HUES64 (cell line): ENCODE data around the gene CDKN2A.

ENCODE experiments used
- H3K27ac ChIP-seq: 2 replicates; pipeline ENCODE4 v1.7.0; 2013; ENCODE audit warnings: low read depth, low read length, inconsistent platforms
- H3K27me3 ChIP-seq: 2 replicates; pipeline ENCODE4 v1.6.1; 2013; ENCODE audit warnings: mild to moderate bottlenecking, low read length; ENCODE audit not compliant: insufficient read depth
- H3K36me3 ChIP-seq: 2 replicates; pipeline ENCODE4 v1.6.1; 2013; ENCODE audit warnings: mild to moderate bottlenecking, low read length; ENCODE audit not compliant: insufficient read depth
- H3K4me1 ChIP-seq: 2 replicates; pipeline ENCODE4 v1.6.1; 2013; ENCODE audit warnings: mild to moderate bottlenecking, low read length, moderate library complexity; ENCODE audit not compliant: insufficient read depth
- H3K4me3 ChIP-seq: 2 replicates; pipeline ENCODE4 v1.5.1; 2013; ENCODE audit warnings: mild to moderate bottlenecking, low read length, moderate library complexity
- H3K9ac ChIP-seq: 2 replicates; pipeline ENCODE4 v1.6.1; 2013; ENCODE audit warnings: mild to moderate bottlenecking, low read depth, low read length
- H3K9me3 ChIP-seq: 2 replicates; pipeline ENCODE4 v1.6.1; 2013; ENCODE audit warnings: low read depth, low read length; ENCODE audit not compliant: insufficient read depth
- WGBS: fragments of 150-250, 120-280 bp; methylation state at CpG from one replicate; pipeline ENCODE4 v1.1.7; 2013; ENCODE audit warnings: missing lambda C conversion rate; 5-methylcytosine and 5-hydroxymethylcytosine counted together

The CDKN2A gene

DNA sequence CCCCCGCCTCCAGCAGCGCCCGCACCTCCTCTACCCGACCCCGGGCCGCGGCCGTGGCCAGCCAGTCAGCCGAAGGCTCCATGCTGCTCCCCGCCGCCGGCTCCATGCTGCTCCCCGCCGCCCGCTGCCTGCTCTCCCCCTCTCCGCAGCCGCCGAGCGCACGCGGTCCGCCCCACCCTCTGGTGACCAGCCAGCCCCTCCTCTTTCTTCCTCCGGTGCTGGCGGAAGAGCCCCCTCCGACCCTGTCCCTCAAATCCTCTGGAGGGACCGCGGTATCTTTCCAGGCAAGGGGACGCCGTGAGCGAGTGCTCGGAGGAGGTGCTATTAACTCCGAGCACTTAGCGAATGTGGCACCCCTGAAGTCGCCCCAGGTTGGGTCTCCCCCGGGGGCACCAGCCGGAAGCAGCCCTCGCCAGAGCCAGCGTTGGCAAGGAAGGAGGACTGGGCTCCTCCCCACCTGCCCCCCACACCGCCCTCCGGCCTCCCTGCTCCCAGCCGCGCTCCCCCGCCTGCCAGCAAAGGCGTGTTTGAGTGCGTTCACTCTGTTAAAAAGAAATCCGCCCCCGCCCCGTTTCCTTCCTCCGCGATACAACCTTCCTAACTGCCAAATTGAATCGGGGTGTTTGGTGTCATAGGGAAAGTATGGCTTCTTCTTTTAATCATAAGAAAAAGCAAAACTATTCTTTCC lies 19.3 kb downstream of the CDKN2A start:
- Histone ChIP-seq H3K4me1 (peaks cover 6% of the 10 kb centered on the region), H3K27ac (no peak overlapping the region), H3K4me3 (peak overlapping the region; percentile 56), H3K27me3 (peaks cover 100% of the 10 kb centered on the region), H3K9ac (peak overlapping the region; percentile 14; the same call in 1 of the 2 replicates), H3K9me3 (no peaks in the 10 kb centered on the region), H3K36me3 (no peaks in the 10 kb centered on the region)
- under 1% methylated on average over 50 of the region's 51 CpGs for WGBS

DNA sequence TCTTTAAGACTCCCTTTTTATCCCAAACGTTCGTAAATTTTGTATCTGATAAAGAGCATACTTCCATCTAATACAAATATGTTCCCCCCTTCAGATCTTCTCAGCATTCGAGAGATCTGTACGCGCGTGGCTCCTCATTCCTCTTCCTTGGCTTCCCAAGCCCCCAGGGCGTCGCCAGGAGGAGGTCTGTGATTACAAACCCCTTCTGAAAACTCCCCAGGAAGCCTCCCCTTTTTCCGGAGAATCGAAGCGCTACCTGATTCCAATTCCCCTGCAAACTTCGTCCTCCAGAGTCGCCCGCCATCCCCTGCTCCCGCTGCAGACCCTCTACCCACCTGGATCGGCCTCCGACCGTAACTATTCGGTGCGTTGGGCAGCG lies 19.9 kb downstream of the CDKN2A start:
- under 1% methylated on average over 21 of the region's 21 CpGs for whole genome bisulfite sequencing

DNA sequence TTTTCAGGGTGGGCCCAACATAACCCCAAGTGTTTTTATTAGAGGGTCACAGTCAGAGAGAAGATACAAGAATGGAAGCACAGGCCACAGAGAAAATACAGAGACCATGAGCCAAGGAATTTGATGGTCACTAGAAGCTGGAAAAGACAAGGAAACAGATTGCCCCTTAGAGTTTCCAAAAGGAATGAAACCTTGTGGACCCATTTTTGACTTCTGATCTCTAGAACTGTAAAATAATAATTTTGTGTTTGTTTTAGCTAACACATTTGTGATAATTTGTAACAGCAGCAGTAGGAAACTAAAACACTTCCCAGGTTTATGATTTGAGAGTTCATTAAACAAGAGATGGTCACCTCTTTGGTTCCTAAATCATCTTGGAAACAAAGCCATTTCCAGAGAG lies 21.8 kb downstream of the CDKN2A start:
- no peak overlapping the region for H3K4me3 ChIP-seq
- peaks cover 17% of the 10 kb centered on the region for H3K4me1 ChIP-seq
- no peaks in the 10 kb centered on the region for H3K9me3 ChIP-seq
- H3K27ac ChIP-seq: no peak overlapping the region
- H3K36me3 ChIP-seq: no peaks in the 10 kb centered on the region
- H3K27me3 ChIP-seq: peaks cover 100% of the 10 kb centered on the region
- no peak overlapping the region for H3K9ac ChIP-seq

More for the DNA sequence above, 19.9 kb downstream of the CDKN2A start:
- H3K9ac ChIP-seq: peak overlapping the region; percentile 14; the same call in 1 of the 2 replicates
- H3K4me1 ChIP-seq: peaks cover 6% of the 10 kb centered on the region
- H3K36me3 ChIP-seq: no peaks in the 10 kb centered on the region
- no peak overlapping the region for H3K27ac ChIP-seq
- H3K27me3 ChIP-seq: peaks cover 100% of the 10 kb centered on the region
- H3K4me3 ChIP-seq: peak overlapping the region; percentile 56
- H3K9me3 ChIP-seq: no peaks in the 10 kb centered on the region

DNA sequence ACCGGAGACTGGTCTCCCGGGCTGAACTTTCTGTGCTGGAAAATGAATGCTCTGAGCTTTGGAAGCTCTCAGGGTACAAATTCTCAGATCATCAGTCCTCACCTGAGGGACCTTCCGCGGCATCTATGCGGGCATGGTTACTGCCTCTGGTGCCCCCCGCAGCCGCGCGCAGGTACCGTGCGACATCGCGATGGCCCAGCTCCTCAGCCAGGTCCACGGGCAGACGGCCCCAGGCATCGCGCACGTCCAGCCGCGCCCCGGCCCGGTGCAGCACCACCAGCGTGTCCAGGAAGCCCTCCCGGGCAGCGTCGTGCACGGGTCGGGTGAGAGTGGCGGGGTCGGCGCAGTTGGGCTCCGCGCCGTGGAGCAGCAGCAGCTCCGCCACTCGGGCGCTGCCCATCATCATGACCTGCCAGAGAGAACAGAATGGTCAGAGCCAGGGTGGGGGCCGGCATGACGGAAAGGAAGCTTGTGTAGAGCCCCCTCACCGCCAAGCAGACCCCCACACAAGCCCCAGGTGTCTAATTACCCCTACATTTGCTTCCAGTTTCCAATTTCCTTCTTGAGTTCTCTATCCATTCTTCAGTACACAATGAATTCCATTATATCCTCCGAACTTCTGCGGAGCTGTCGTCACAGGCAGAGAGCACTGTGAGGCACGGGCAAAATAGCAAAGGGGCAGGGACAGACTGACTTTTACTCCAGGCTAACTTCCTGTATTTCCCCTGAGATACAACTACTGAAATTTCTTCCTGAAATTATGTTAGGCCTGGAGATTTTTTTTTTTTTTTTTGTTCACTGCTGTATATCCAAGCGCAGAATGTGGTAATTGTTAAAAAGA lies 23.2 kb downstream of the CDKN2A start:
- H3K4me1 ChIP-seq: peaks cover 17% of the 10 kb centered on the region
- 3% methylated on average over 44 of the region's 45 CpGs for WGBS
- peak overlapping the region; percentile 10 for H3K4me3 ChIP-seq
- no peak overlapping the region for H3K9ac ChIP-seq
- no peak overlapping the region for H3K27ac ChIP-seq
- peaks cover 100% of the 10 kb centered on the region for H3K27me3 ChIP-seq
- no peaks in the 10 kb centered on the region for H3K36me3 ChIP-seq
- no peaks in the 10 kb centered on the region for H3K9me3 ChIP-seq

DNA sequence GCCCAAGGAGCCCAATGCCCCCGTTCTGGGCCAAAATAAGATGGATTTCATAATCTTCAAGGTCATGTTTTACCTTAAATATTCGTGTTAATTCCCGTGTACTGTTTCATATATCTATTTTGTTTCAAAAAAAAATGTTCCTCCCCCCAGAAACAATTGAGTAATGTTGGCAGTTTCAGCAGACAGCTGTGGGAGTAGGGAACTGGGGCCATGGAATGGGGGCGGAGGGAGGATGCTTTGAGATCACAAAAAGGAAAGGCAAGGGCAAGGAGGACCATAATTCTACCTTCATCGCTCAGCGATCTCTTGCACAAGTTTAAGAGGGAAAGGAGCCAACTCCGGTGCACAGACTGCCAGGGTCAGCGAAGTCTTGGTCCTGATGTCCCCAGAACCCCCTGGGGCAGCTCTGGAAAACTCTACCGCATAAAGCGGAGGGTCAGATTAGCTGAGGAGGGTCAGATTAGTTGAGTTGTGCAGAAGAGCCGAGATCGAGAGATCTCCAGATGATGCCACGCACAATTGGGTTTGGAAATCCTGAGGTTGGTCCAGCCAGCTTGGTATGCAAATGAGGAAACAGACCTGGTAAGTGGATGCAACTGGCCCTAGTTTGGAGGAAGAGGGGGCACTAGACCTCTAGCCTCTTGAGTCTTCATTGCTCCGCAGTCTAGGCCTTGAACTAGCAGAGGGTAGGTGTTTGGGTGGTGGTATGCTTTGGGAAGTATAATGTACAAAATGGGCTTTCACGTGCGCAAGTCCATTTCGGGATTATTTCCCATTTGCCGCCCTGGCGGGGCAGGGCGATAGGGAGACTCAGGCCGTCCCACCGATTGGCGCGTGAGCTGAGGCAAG lies 24.0 kb downstream of the CDKN2A start:
- 13% methylated on average over 22 of the region's 24 CpGs for WGBS
- Histone ChIP-seq H3K9me3 (no peaks in the 10 kb centered on the region), H3K36me3 (no peaks in the 10 kb centered on the region), H3K4me3 (no peak overlapping the region), H3K4me1 (peaks cover 17% of the 10 kb centered on the region), H3K27ac (no peak overlapping the region), H3K27me3 (peaks cover 100% of the 10 kb centered on the region), H3K9ac (no peak overlapping the region)

DNA sequence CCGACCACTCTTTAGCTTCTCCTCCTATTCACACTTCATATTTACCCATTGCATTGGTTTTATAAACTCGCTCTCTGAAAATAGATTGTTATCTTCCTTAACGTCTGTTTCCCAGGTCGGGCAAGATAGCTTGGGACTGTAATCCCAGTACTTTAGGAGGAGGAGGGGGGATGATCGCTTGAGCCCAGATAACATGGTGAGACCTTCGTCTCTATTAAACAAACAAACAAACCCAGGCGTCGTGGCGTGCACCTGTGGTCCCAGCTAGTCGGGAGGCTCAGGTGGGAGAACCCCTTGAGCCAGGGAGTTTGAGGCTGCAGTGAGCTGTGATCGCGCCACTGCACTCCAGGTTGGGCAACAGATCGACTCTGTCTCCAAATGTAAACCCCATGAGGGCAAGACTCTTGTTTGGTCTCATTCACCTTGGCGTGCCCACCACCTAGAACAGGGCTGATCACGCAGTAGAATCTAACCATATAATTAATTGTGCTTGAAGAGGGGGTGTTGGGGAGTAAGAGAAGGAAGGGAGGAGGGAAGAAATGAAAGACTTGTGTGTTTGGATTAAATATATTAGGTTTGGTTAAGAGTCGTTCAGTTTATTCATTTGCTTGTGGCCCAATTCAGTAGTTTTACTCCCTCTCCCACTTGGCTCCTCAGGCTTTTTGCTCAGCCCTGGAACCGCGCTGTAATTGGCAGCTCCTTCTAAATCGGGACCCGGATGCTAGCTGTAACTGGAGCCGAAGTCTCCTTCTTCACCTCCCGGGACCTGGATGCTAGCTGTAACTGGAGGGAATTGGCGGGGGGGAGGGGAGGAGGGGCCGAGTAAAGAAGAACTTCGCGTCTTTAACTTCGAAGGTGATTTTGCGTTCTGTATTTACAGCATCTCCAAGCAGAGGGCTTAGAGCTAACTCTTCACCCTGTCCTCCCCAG lies 24.9 kb downstream of the CDKN2A start:
- H3K9me3 ChIP-seq: no peaks in the 10 kb centered on the region
- no peak overlapping the region for H3K27ac ChIP-seq
- H3K4me3 ChIP-seq: no peak overlapping the region
- peaks cover 100% of the 10 kb centered on the region for H3K27me3 ChIP-seq
- 6% methylated on average over 26 of the region's 28 CpGs for WGBS
- H3K9ac ChIP-seq: no peak overlapping the region
- peaks cover 17% of the 10 kb centered on the region for H3K4me1 ChIP-seq
- no peaks in the 10 kb centered on the region for H3K36me3 ChIP-seq

DNA sequence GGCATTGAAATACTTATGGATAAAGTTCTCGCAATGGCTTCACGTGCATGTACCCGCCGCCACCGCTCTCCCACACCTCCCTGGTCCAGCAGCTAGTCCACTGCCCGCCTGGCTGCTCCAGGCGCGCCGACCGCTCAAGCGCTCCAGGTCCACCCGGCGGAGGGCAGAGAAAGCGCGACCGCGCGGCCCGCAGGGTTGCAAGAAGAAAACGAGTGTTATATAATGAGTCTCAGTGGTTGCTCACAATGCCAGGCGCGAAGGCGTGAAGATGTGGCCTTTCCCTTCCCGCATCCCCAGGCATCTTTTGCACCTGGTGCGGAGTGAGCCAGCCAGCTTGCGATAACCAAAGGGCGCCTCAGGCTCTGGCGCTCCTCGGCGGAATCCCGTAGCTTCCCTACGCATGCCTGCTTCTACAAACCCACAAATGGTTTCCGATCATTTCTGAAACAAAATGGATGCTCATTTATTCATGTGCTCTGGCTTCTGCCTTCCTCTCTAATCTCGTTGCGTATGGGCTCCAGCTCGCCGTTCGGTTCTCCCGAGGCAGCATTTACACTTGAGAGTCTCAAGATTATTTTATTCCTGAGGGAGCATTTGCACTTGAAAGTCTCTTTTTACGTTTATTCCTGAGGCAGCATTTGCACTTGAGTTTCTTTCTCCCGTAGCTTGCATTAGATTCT lies 25.7 kb downstream of the CDKN2A start:
- no peaks in the 10 kb centered on the region for H3K36me3 ChIP-seq
- 1% methylated on average over 41 of the region's 41 CpGs for WGBS
- H3K9me3 ChIP-seq: no peaks in the 10 kb centered on the region
- H3K4me3 ChIP-seq: peak overlapping the region; percentile 7; the same call in 1 of the 2 replicates
- H3K27me3 ChIP-seq: peaks cover 100% of the 10 kb centered on the region
- H3K27ac ChIP-seq: no peak overlapping the region
- H3K4me1 ChIP-seq: peaks cover 17% of the 10 kb centered on the region
- H3K9ac ChIP-seq: no peak overlapping the region

DNA sequence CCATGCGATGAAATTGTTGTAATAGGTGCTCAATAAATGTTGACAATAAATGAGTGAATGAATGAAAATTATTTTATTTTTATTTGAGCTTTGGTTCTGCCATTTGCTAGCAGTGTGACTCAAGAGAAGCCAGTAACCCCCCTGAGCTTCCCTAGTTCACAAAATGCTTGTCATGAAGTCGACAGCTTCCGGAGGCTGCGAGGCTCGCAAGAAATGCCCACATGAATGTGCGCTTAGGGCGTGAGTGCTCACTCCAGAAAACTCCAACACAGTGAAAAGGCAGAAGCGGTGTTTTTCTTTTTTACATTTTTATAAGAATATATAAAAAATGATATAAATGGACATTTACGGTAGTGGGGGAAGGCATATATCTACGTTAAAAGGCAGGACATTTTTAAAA lies 26.5 kb downstream of the CDKN2A start:
- 10% methylated on average over 9 of the region's 10 CpGs for WGBS
- Histone ChIP-seq H3K4me1 (peaks cover 17% of the 10 kb centered on the region), H3K36me3 (no peaks in the 10 kb centered on the region), H3K9me3 (no peaks in the 10 kb centered on the region), H3K27ac (no peak overlapping the region), H3K27me3 (peaks cover 100% of the 10 kb centered on the region), H3K4me3 (no peak overlapping the region), H3K9ac (no peak overlapping the region)

DNA sequence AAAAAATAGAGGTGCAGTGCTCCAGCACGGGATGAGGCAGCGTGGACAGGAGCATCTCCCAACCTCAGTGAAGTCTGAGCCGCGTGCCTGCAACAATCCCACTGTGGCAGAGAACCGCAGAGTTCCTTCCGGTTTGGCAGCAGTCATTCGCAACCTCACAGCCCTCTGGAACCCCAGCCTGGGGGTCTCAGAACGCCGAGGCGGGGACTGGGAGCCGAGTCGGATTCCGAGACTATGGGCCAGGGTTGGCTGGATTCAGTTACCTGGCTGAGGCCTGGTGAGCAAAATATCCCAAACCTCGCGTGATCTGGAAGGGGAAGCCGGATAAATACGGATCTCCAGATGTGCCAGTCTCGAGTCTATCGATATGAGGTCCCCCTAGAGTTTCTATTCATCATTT lies 27.0 kb downstream of the CDKN2A start:
- 8% methylated on average over 19 of the region's 19 CpGs for WGBS
- no peak overlapping the region for H3K9ac ChIP-seq
- no peaks in the 10 kb centered on the region for H3K36me3 ChIP-seq
- H3K4me3 ChIP-seq: no peak overlapping the region
- peaks cover 17% of the 10 kb centered on the region for H3K4me1 ChIP-seq
- H3K27ac ChIP-seq: no peak overlapping the region
- H3K9me3 ChIP-seq: no peaks in the 10 kb centered on the region
- H3K27me3 ChIP-seq: peaks cover 99% of the 10 kb centered on the region
